ENCODE data around the gene APC.

DNA sequence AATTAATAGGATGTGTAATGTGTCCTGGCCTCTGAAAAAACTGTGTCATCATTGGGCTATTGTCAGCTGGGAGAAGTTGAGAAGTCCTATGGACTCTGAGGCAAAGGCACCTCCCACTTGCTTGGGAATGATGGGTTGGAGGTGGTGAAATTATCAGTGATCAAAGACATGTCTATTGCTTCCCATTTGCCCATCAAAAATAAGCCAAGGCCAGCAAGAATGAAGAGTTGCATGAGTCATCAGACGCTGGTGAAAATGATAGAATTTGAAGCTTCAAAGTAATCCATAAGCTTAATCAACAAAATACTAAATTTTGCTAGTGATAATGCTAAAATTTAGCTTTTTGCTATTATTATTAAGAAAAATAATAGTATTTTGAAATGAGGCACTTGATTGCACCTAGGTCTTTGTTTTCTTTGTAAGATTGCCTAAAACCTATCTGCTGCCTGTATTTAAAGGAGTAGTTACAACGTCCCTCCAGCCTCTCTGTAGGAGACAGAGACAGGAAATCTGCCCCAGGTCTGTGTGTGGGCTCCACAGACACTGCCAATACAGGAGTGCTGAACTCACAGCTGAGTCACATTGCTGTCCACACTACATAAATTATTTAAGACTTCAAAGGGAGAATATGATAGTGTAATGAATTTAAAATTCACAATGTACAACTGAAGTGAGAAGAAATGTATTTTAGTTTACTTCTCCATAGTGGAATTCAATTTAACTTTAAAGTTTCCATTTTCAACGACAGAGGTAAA is 48.4 kb upstream of the APC start:
- TF ChIP-seq, protein P1, sequence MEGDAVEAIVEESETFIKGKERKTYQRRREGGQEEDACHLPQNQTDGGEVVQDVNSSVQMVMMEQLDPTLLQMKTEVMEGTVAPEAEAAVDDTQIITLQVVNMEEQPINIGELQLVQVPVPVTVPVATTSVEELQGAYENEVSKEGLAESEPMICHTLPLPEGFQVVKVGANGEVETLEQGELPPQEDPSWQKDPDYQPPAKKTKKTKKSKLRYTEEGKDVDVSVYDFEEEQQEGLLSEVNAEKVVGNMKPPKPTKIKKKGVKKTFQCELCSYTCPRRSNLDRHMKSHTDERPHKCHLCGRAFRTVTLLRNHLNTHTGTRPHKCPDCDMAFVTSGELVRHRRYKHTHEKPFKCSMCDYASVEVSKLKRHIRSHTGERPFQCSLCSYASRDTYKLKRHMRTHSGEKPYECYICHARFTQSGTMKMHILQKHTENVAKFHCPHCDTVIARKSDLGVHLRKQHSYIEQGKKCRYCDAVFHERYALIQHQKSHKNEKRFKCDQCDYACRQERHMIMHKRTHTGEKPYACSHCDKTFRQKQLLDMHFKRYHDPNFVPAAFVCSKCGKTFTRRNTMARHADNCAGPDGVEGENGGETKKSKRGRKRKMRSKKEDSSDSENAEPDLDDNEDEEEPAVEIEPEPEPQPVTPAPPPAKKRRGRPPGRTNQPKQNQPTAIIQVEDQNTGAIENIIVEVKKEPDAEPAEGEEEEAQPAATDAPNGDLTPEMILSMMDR (IDR thresholded peaks at IDR 0.05; ENCODE audit: control extremely low read depth in 1 of 3, insufficient read depth in 1 of 3, low read depth in 1 of 3, low read length in 3 of 3), result no peak
- TF ChIP-seq GTF2F1 (IDR thresholded peaks at IDR 0.05; ENCODE audit: borderline replicate concordance, low read depth, low read length) (no peak), MAFK (IDR thresholded peaks at IDR 0.05; ENCODE audit: low read depth, low read length) (no peak), JUND (IDR thresholded peaks at IDR 0.05; ENCODE audit: low read length) (no peak), POLR2A (IDR thresholded peaks at IDR 0.05; ENCODE audit: control extremely low read depth in 1 of 2, low read depth in 2 of 2, low read length in 2 of 2) (no peak), RNF2 (IDR thresholded peaks at IDR 0.05; ENCODE audit: borderline replicate concordance, low read depth, low read length, missing control alignments, poor library complexity, severe bottlenecking) (no peak), EP300 (IDR thresholded peaks at IDR 0.05; ENCODE audit: borderline replicate concordance in 1 of 2, low read depth in 2 of 2, low read length in 2 of 2) (no peak), KDM5A (IDR thresholded peaks at IDR 0.05; ENCODE audit: low read length) (no peak), KDM1A (IDR thresholded peaks at IDR 0.05; ENCODE audit: borderline replicate concordance, low read length) (no peak)
- TF ChIP-seq, protein P2, sequence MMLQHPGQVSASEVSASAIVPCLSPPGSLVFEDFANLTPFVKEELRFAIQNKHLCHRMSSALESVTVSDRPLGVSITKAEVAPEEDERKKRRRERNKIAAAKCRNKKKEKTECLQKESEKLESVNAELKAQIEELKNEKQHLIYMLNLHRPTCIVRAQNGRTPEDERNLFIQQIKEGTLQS (IDR thresholded peaks at IDR 0.05; ENCODE audit: insufficient read depth, low read depth, low read length), result no peak
- TF ChIP-seq, protein P3, sequence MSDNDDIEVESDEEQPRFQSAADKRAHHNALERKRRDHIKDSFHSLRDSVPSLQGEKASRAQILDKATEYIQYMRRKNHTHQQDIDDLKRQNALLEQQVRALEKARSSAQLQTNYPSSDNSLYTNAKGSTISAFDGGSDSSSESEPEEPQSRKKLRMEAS (IDR thresholded peaks at IDR 0.05), result no peak
